H1 (cell line): Measurements from ENCODE around the gene BCL11A. TPM values are rescaled to one million over a fixed set of nuclear protein-coding genes. Genes with fewer than 3 reads are reported as not detected.

Experiments
- CTCF ChIA-PET: fragments of 300-600 bp; sonication (Branson Sonifier 250); formaldehyde crosslinking; loops from one replicate; lab custom pipeline; 2021; ENCODE audit not compliant: partially characterized antibody; lab: Charles Lee
- POLR2A ChIA-PET: fragments of 300-600 bp; sonication (Branson Sonifier 250); formaldehyde crosslinking; loops from one replicate; lab custom pipeline; 2021; ENCODE audit warnings: inconsistent platforms; ENCODE audit not compliant: partially characterized antibody; lab: Charles Lee
- DNase-seq, 2 experiments: peaks; one replicate each; pipeline versions ENCODE4 v3.0.0 to v3.0.0-alpha.2; 2010 to 2022; ENCODE audit warnings: low spot score in 2 of 2, low read depth in 1 of 2, mixed read lengths in 1 of 2
- FAIRE-seq: peaks from 2 replicates; lab custom pipeline; 2011; peaks lifted over from hg19 to GRCh38; lab: Jason Lieb, UNC
- H2AFZ ChIP-seq: 2 replicates; pipeline ENCODE4 v1.8.1; 2012; ENCODE audit warnings: low read length, inconsistent platforms
- H2AK5ac ChIP-seq: 2 replicates; pipeline ENCODE4 v1.6.1; 2013; ENCODE audit warnings: low read depth, low read length
- H2BK120ac ChIP-seq: replicated peaks from 2 replicates; pipeline ENCODE3; 2013; ENCODE audit warnings: low read depth, low read length, inconsistent platforms
- H2BK12ac ChIP-seq: 2 replicates; pipeline ENCODE4 v1.6.1; 2013; ENCODE audit warnings: low read depth, low read length
- H2BK15ac ChIP-seq: 2 replicates; pipeline ENCODE4 v1.6.1; 2013; ENCODE audit warnings: low read length
- H2BK20ac ChIP-seq: 2 replicates; pipeline ENCODE4 v1.6.1; 2013; ENCODE audit warnings: low read length
- H2BK5ac ChIP-seq: 2 replicates; pipeline ENCODE4 v1.6.1; 2013; ENCODE audit warnings: low read depth, low read length
- H3K14ac ChIP-seq: 2 replicates; pipeline ENCODE4 v1.6.1; 2013; ENCODE audit warnings: inconsistent platforms; ENCODE audit not compliant: insufficient read length
- H3K18ac ChIP-seq: 2 replicates; pipeline ENCODE4 v1.6.1; 2013; ENCODE audit warnings: low read length; ENCODE audit errors: extremely low read depth
- H3K23ac ChIP-seq: 2 replicates; pipeline ENCODE4 v1.6.1; 2013; ENCODE audit warnings: inconsistent platforms; ENCODE audit not compliant: insufficient read length
- H3K23me2 ChIP-seq: 2 replicates; pipeline ENCODE4 v1.6.1; 2013; ENCODE audit warnings: low read depth, low read length
- H3K27ac ChIP-seq: 2 replicates; pipeline ENCODE4 v1.6.1; 2011; ENCODE audit warnings: low read depth, low read length, inconsistent platforms
- H3K27me3 ChIP-seq, 4 experiments: replicated peaks in 1 of 4; 1 replicate in 1 of 4; 2 replicates in 3 of 4; pipeline versions ENCODE4 v1.6.1 to v1.8.1; 2011 to 2013; ENCODE audit warnings: low read length in 3 of 4, mild to moderate bottlenecking in 3 of 4, inconsistent platforms in 2 of 4, mixed read lengths in 2 of 4, moderate library complexity in 1 of 4; ENCODE audit not compliant: control insufficient read depth in 3 of 4, insufficient read depth in 3 of 4; ENCODE audit errors: extremely low read depth in 1 of 4
- H3K36me3 ChIP-seq, 4 experiments: 2 replicates each; pipeline versions ENCODE4 v1.6.1 to v1.8.1; 2011 to 2013; ENCODE audit warnings: mild to moderate bottlenecking in 4 of 4, low read length in 3 of 4, moderate library complexity in 2 of 4, control low read depth in 1 of 4, inconsistent platforms in 1 of 4; ENCODE audit not compliant: insufficient read depth in 4 of 4, control insufficient read depth in 2 of 4
- H3K4ac ChIP-seq: replicated peaks from 2 replicates; pipeline ENCODE3; 2013; ENCODE audit warnings: low read length, low read depth, mixed read lengths, inconsistent platforms; ENCODE audit not compliant: insufficient read length
- H3K4me1 ChIP-seq, 4 experiments: replicated peaks in 1 of 4; 1 replicate in 1 of 4; 2 replicates in 3 of 4; pipeline versions ENCODE4 v1.6.1 to v1.8.1; 2011 to 2013; ENCODE audit warnings: low read length in 3 of 4, inconsistent platforms in 2 of 4, mixed read lengths in 1 of 4; ENCODE audit not compliant: insufficient read depth in 4 of 4, control insufficient read depth in 3 of 4
- H3K4me2 ChIP-seq, 2 experiments: 2 replicates each; pipeline versions ENCODE4 v1.6.1 to v1.8.1; 2011 to 2013; ENCODE audit warnings: low read depth in 2 of 2, low read length in 2 of 2, control low read depth in 1 of 2, inconsistent platforms in 1 of 2, mild to moderate bottlenecking in 1 of 2; ENCODE audit not compliant: insufficient read depth in 1 of 2
- H3K4me3 ChIP-seq, 4 experiments: fragments of 200-600, 300-600 bp in 1 of 4; sonication (generic), shearing (Covaris generic), sonication (Bioruptor Twin) in 1 of 4; 2 replicates each; pipeline versions ENCODE4 v1.5.1 to v1.8.1; 2011 to 2016; ENCODE audit warnings: low read length in 4 of 4, low read depth in 3 of 4, control low read depth in 2 of 4, inconsistent platforms in 2 of 4, mild to moderate bottlenecking in 2 of 4, mixed read lengths in 1 of 4, moderate library complexity in 1 of 4; ENCODE audit not compliant: insufficient read depth in 2 of 4; ENCODE audit errors: extremely low read depth in 1 of 4
- H3K56ac ChIP-seq: replicated peaks from 2 replicates; pipeline ENCODE3; 2013; ENCODE audit warnings: low read depth, mild to moderate bottlenecking, mixed read lengths, low read length, inconsistent platforms; ENCODE audit not compliant: insufficient read length
- H3K79me1 ChIP-seq: 2 replicates; pipeline ENCODE4 v1.6.1; 2013; ENCODE audit warnings: low read depth, low read length, control low read depth
- H3K79me2 ChIP-seq, 2 experiments: 2 replicates each; pipeline versions ENCODE4 v1.6.1 to v1.8.1; 2012 to 2013; ENCODE audit warnings: low read length in 2 of 2, mild to moderate bottlenecking in 2 of 2, inconsistent platforms in 1 of 2; ENCODE audit not compliant: insufficient read depth in 2 of 2, control insufficient read depth in 1 of 2
- H3K9ac ChIP-seq, 4 experiments: replicated peaks in 1 of 4; 1 replicate in 1 of 4; 2 replicates in 3 of 4; pipeline versions ENCODE4 v1.6.1 to v1.8.1; 2011 to 2013; ENCODE audit warnings: low read depth in 3 of 4, low read length in 3 of 4, control low read depth in 2 of 4, mild to moderate bottlenecking in 2 of 4, moderate library complexity in 2 of 4, inconsistent platforms in 1 of 4; ENCODE audit errors: extremely low read depth in 1 of 4
- H3K9me3 ChIP-seq, 2 experiments: 2 replicates each; pipeline versions ENCODE4 v1.6.1 to v1.8.1; 2012 to 2013; ENCODE audit warnings: mild to moderate bottlenecking in 2 of 2, moderate library complexity in 2 of 2, control low read depth in 1 of 2, inconsistent platforms in 1 of 2, low read depth in 1 of 2, low read length in 1 of 2, mixed read lengths in 1 of 2; ENCODE audit not compliant: insufficient read depth in 2 of 2
- H4K20me1 ChIP-seq, 2 experiments: replicated peaks in 1 of 2; 2 replicates each; pipeline versions ENCODE3 to v1.8.1; 2011 to 2013; ENCODE audit warnings: inconsistent platforms in 2 of 2, low read length in 2 of 2, mild to moderate bottlenecking in 1 of 2; ENCODE audit not compliant: insufficient read depth in 2 of 2, control insufficient read depth in 1 of 2
- H4K5ac ChIP-seq: 2 replicates; pipeline ENCODE4 v1.6.1; 2013; ENCODE audit warnings: low read length, low read depth, mixed read lengths, inconsistent platforms; ENCODE audit not compliant: insufficient read length
- H4K8ac ChIP-seq: 2 replicates; pipeline ENCODE4 v1.8.0; 2013; ENCODE audit warnings: mild to moderate bottlenecking, moderate library complexity, low read length, inconsistent platforms; ENCODE audit not compliant: insufficient read depth; ENCODE audit errors: extremely low read depth
- H4K91ac ChIP-seq: replicated peaks from 2 replicates; pipeline ENCODE3; 2013; ENCODE audit warnings: low read length, mixed read lengths, inconsistent platforms; ENCODE audit not compliant: insufficient read length
- ATF3 ChIP-seq: IDR thresholded peaks from 2 replicates; pipeline ENCODE4 v1.6.1; 2011; ENCODE audit warnings: low read depth, mild to moderate bottlenecking, low read length; ENCODE audit not compliant: insufficient read depth
- BCL11A ChIP-seq, 2 experiments: IDR thresholded peaks; one replicate each; pipeline ENCODE4 v1.6.1; 2011; ENCODE audit warnings: low read depth in 2 of 2, low read length in 2 of 2, mild to moderate bottlenecking in 2 of 2
- CBX8 ChIP-seq: fragments of 300-800, 300-1000 bp; sonication (generic); IDR thresholded peaks from 2 replicates; pipeline ENCODE4 v1.7.1; 2016; ENCODE audit warnings: low read depth, low read length, borderline replicate concordance
- CHD2 ChIP-seq: IDR thresholded peaks from 2 replicates; pipeline ENCODE4 v1.6.1; 2012; ENCODE audit warnings: low read length, improper control_type of control experiment
- JUND ChIP-seq: IDR thresholded peaks from 2 replicates; pipeline ENCODE4 v1.6.1; 2011; ENCODE audit warnings: mild to moderate bottlenecking, improper control_type of control experiment, low read length
- RBBP5 ChIP-seq: IDR thresholded peaks from 2 replicates; pipeline ENCODE4 v1.7.1; 2012; ENCODE audit warnings: low read depth, mild to moderate bottlenecking, inconsistent platforms, low read length, moderate library complexity, borderline replicate concordance
- RFX5 ChIP-seq: IDR thresholded peaks from 2 replicates; pipeline ENCODE4 v1.6.1; 2011; ENCODE audit warnings: low read depth, low read length, improper control_type of control experiment, borderline replicate concordance
- SP2 ChIP-seq: IDR thresholded peaks from 2 replicates; pipeline ENCODE4 v1.6.1; 2012; ENCODE audit warnings: mild to moderate bottlenecking, low read length, inconsistent platforms
- USF2 ChIP-seq: IDR thresholded peaks from 2 replicates; pipeline ENCODE4 v1.6.1; 2011; ENCODE audit warnings: low read length, improper control_type of control experiment
- WGBS, 2 experiments: shearing (Covaris generic) in 1 of 2; methylation state at CpG; one replicate each; pipeline versions ENCODE4 v1.1.6 to v1.1.7; 2013 to 2015; ENCODE audit warnings: low lambda C conversion rate in 2 of 2, mixed read lengths in 2 of 2, inconsistent platforms in 1 of 2, low coverage in 1 of 2, missing lambda C conversion rate in 1 of 2; ENCODE audit not compliant: insufficient replicate concordance in 2 of 2, insufficient coverage in 1 of 2, insufficient read length in 1 of 2; ENCODE audit errors: extremely low coverage in 1 of 2, missing lambda C conversion rate in 1 of 2; 5-methylcytosine and 5-hydroxymethylcytosine counted together
- polyA plus RNA-seq, 7 experiments: library from polyadenylated mRNA; depleted of rRNA in 3 of 7; stranded (reverse) in 5 of 7; unstranded in 2 of 7; fragments of >200 nt in 5 of 7; fragments of 200-250 nt in 2 of 7; gene quantifications; 1 replicate in 5 of 7; 2 replicates in 1 of 7; 4 replicates in 1 of 7; pipeline versions ENCODE4 v1.2.1 to v1.2.3, GENCODE V29; 2011 to 2013; ENCODE audit warnings: missing spikeins in 2 of 7, mixed read lengths in 2 of 7
- total RNA-seq: library from RNA; stranded (reverse); fragmentation: NEBNext Ultra II Directional; extraction: Animal tissue kit (Norgen Biotek cat#: 25700); gene quantifications from 2 replicates; pipeline ENCODE4 v1.2.1, GENCODE V29; 2021
- TF ChIP-seq, protein P1 (sequence below): IDR thresholded peaks from 2 replicates; pipeline ENCODE4 v1.6.1; 2012; ENCODE audit warnings: low read length, inconsistent platforms

The BCL11A gene
- total and polyA plus RNA-seq, 2 of the 8 experiments (the other 6 are each of a cell fraction or from before 2014, with no cell fraction given): 11.9 to 59.3 TPM

DNA sequence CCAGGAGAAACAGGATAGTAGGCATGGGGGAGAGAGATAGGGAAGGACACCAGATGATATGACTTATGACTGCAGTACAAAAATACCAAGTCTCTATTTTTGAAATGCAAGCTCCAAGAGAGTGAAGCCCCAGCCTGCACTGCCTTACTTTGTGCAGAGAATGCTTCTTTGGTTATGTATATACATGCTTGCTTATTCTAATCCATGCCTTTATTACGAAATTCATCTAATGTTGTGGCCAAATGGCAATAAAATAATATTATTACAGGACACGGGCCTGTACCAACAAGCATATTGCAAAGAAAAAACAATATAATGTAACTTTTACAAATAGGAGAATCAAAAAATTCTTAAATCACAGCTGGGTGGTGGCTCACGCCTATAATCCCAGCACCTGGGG is 110.8 kb downstream of the BCL11A start:
- FAIRE-seq: no peak

More for the DNA sequence above, 110.8 kb downstream of the BCL11A start:
- Histone ChIP-seq H3K9me3 (no peaks in the 10 kb centered on the region), H3K4me2 (no peak overlapping the region), H3K56ac (no peak overlapping the region), H3K23ac (no peak overlapping the region), H4K20me1 (no peaks in the 10 kb centered on the region), H2BK5ac (no peak overlapping the region), H3K36me3 (no peaks in the 10 kb centered on the region)
- CTCF ChIA-PET: interaction anchor here (1.0 kb wide), 1 partner anchor 62 kb away, joined by 5 read pairs; no protein-coding TSS in a partner anchor
- TF ChIP-seq, protein P1, sequence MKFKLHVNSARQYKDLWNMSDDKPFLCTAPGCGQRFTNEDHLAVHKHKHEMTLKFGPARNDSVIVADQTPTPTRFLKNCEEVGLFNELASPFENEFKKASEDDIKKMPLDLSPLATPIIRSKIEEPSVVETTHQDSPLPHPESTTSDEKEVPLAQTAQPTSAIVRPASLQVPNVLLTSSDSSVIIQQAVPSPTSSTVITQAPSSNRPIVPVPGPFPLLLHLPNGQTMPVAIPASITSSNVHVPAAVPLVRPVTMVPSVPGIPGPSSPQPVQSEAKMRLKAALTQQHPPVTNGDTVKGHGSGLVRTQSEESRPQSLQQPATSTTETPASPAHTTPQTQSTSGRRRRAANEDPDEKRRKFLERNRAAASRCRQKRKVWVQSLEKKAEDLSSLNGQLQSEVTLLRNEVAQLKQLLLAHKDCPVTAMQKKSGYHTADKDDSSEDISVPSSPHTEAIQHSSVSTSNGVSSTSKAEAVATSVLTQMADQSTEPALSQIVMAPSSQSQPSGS: no peak
- TF ChIP-seq CHD2 (no peak), RFX5 (no peak), SP2 (no peak), JUND (no peak), BCL11A (IDR thresholded peaks at IDR 0.05; ENCODE audit: low read depth in 2 of 2, low read length in 2 of 2) (no peak), RBBP5 (no peak), USF2 (no peak), ATF3 (no peak), CBX8 (no peak)
- TF ChIP-seq, all 59 proteins: peak for 0
- Histone ChIP-seq H3K79me1 (no peaks in the 10 kb centered on the region), H3K23me2 (no peaks in the 10 kb centered on the region), H3K9ac (no peak overlapping the region), H4K8ac (no peak overlapping the region), H3K18ac (no peak overlapping the region), H2AK5ac (no peak overlapping the region), H3K4me1 (peaks cover 0 to 11% (median 2%) of the 10 kb centered on the region in 4 experiments; a peak in 6 of 7 replicates), H3K4ac (no peak overlapping the region), H3K14ac (no peak overlapping the region), H3K27me3 (no peaks in the 10 kb centered on the region), H3K4me3 (no peak overlapping the region), H3K79me2 (no peaks in the 10 kb centered on the region), H2AFZ (no peak overlapping the region), H2BK120ac (no peak overlapping the region), H4K91ac (no peak overlapping the region), H2BK20ac (no peak overlapping the region), H4K5ac (no peak overlapping the region), H2BK15ac (no peak overlapping the region), H2BK12ac (no peak overlapping the region), H3K27ac (no peak overlapping the region)
- 88% methylated on average over 3 of the region's 3 CpGs; no CpG with 5 or more reads in 1 of the 2 experiments for WGBS, 2 experiments
- no peak for DNase-seq
- POLR2A ChIA-PET: interaction anchor here (1.4 kb wide), 1 partner anchor 93 kb away, joined by 3 read pairs; no protein-coding TSS in a partner anchor
